Tibial nerve (tissue), 4 donors: ENCODE measurements around the gene CCDC69. TPM values are rescaled to one million over a fixed set of nuclear protein-coding genes. Genes with fewer than 3 reads are reported as not detected.

Experiments
- DNase-seq, 2 donors: peaks; one replicate each; pipeline ENCODE4 v3.0.0-alpha.2; 2019; ENCODE audit warnings: low spot score in 2 of 2
- H3K27ac ChIP-seq, 4 donors: fragments of 200-600 bp; sonication (generic) in 3 of 4; one replicate each; pipeline ENCODE4 v1.5.1; 2017 to 2019; ENCODE audit warnings: mild to moderate bottlenecking in 1 of 4
- H3K27me3 ChIP-seq, 2 donors: fragments of 200-600 bp; sonication (generic) in 1 of 2; one replicate each; pipeline versions ENCODE4 v1.5.1 to v1.6.0; 2017 to 2019
- H3K36me3 ChIP-seq, 3 donors: fragments of 200-600 bp; sonication (generic); one replicate each; pipeline ENCODE4 v1.5.1; 2018 to 2019
- H3K4me1 ChIP-seq, 4 donors: fragments of 200-600 bp; sonication (generic) in 3 of 4; one replicate each; pipeline ENCODE4 v1.5.1; 2017 to 2019
- H3K4me3 ChIP-seq, 4 donors: fragments of 200-600 bp; sonication (generic) in 3 of 4; one replicate each; pipeline ENCODE4 v1.5.1; 2017 to 2019; ENCODE audit warnings: mild to moderate bottlenecking in 1 of 4, moderate library complexity in 1 of 4
- H3K9me3 ChIP-seq, 4 donors: fragments of 200-600 bp; sonication (generic) in 3 of 4; one replicate each; pipeline ENCODE4 v1.5.1; 2017 to 2019
- CTCF ChIP-seq, 5 experiments: fragments of 200-600 bp in 3 of 5; fragments of 450-650 bp in 2 of 5; sonication (generic) in 3 of 5; IDR thresholded peaks; one replicate each; pipeline ENCODE4 v1.5.1; 2016 to 2019; ENCODE audit warnings: antibody characterized with exemption in 5 of 5, mild to moderate bottlenecking in 3 of 5, moderate library complexity in 2 of 5
- EP300 ChIP-seq, 2 donors: sonication (generic); formaldehyde crosslinking; IDR thresholded peaks; one replicate each; pipeline ENCODE4 v1.6.1; 2017; ENCODE audit warnings: antibody characterized with exemption in 2 of 2, mild to moderate bottlenecking in 1 of 2
- POLR2A ChIP-seq, 2 donors: fragments of 450-650 bp; IDR thresholded peaks; one replicate each; pipeline ENCODE4 v1.6.1; 2017; ENCODE audit warnings: antibody characterized with exemption in 2 of 2, mild to moderate bottlenecking in 2 of 2, moderate library complexity in 2 of 2
- WGBS, 2 donors: methylation state at CpG; one replicate each; pipeline ENCODE4 v1.1.5; 2018; 5-methylcytosine and 5-hydroxymethylcytosine counted together
- total RNA-seq, 4 donors: library from RNA; depleted of rRNA; stranded (reverse); fragments of >200 nt; gene quantifications; one replicate each; pipeline ENCODE4 v1.1.0, GENCODE V29; 2016

The CCDC69 gene
- total RNA-seq, 4 donors from 2014 or later: 95.6 to 201 (median 112) TPM

- Histone ChIP-seq H3K27ac (no peak overlapping the region), H3K36me3 (peaks cover 0 to 15% (median 0%) of the 10 kb centered on the region in 3 donors), H3K4me3 (no peak overlapping the region), H3K27me3 (no peaks in the 10 kb centered on the region), H3K4me1 (peaks cover 0 to 13% (median 5%) of the 10 kb centered on the region in 4 donors), H3K9me3 (peaks cover 0 to 25% (median 3%) of the 10 kb centered on the region in 4 donors)
- TF ChIP-seq CTCF (IDR thresholded peaks at IDR 0.05) (no peak), EP300 (IDR thresholded peaks at IDR 0.05) (no peak), POLR2A (IDR thresholded peaks at IDR 0.05) (no peak)
- DNase-seq: no peak
These were observed 31.3 kb downstream of the CCDC69 start for GRCh38 chr5:151192626-151193025.

- H3K27me3 ChIP-seq: no peaks in the 10 kb centered on the region
- H3K36me3 ChIP-seq: peaks cover 0 to 22% (median 0%) of the 10 kb centered on the region in 3 donors
- 93 to 100% methylated on average over 1 of the region's 1 CpG for WGBS, 2 donors
- H3K27ac ChIP-seq: no peak overlapping the region
- DNase-seq: no peak
- no peak overlapping the region for H3K4me3 ChIP-seq
- peaks cover 0 to 12% (median 5%) of the 10 kb centered on the region in 4 donors for H3K4me1 ChIP-seq
- peaks cover 0 to 25% (median 3%) of the 10 kb centered on the region in 4 donors for H3K9me3 ChIP-seq
- TF ChIP-seq POLR2A (IDR thresholded peaks at IDR 0.05): no peak
- no peak for TF ChIP-seq EP300 (IDR thresholded peaks at IDR 0.05)
- no peak for TF ChIP-seq CTCF (IDR thresholded peaks at IDR 0.05)
These were observed 32.2 kb downstream of the CCDC69 start for GRCh38 chr5:151191661-151192060.

- no peak for TF ChIP-seq POLR2A (IDR thresholded peaks at IDR 0.05)
- TF ChIP-seq EP300 (IDR thresholded peaks at IDR 0.05): no peak
- no peak for TF ChIP-seq CTCF (IDR thresholded peaks at IDR 0.05)
- no peaks in the 10 kb centered on the region for H3K4me1 ChIP-seq
- H3K9me3 ChIP-seq: peaks cover 0 to 25% (median 3%) of the 10 kb centered on the region in 4 donors
- 90 to 91% methylated on average over 2 of the region's 2 CpGs for WGBS, 2 donors
- no peaks in the 10 kb centered on the region for H3K27me3 ChIP-seq
- no peak overlapping the region for H3K4me3 ChIP-seq
- H3K36me3 ChIP-seq: peaks cover 0 to 29% (median 0%) of the 10 kb centered on the region in 3 donors
- no peak for DNase-seq
- no peak overlapping the region for H3K27ac ChIP-seq
These were observed 34.7 kb downstream of the CCDC69 start for GRCh38 chr5:151189151-151189550.

GRCh38 chr5:151186538-151186937 lies 37.4 kb downstream of the CCDC69 start:
- Histone ChIP-seq H3K9me3 (peaks cover 0 to 20% (median 0%) of the 10 kb centered on the region in 4 donors), H3K4me1 (no peaks in the 10 kb centered on the region), H3K36me3 (peaks cover 0 to 35% (median 0%) of the 10 kb centered on the region in 3 donors), H3K27me3 (no peaks in the 10 kb centered on the region), H3K4me3 (no peak overlapping the region), H3K27ac (no peak overlapping the region)
- 77 to 78% methylated on average over 4 of the region's 4 CpGs for WGBS, 2 donors
- TF ChIP-seq POLR2A (IDR thresholded peaks at IDR 0.05) (no peak), EP300 (IDR thresholded peaks at IDR 0.05) (no peak), CTCF (IDR thresholded peaks at IDR 0.05) (no peak)
- DNase-seq: no peak

- Histone ChIP-seq H3K27ac (no peak overlapping the region), H3K27me3 (no peaks in the 10 kb centered on the region), H3K36me3 (peaks cover 0 to 35% (median 0%) of the 10 kb centered on the region in 3 donors), H3K9me3 (peaks cover 0 to 20% (median 0%) of the 10 kb centered on the region in 4 donors), H3K4me1 (no peaks in the 10 kb centered on the region), H3K4me3 (no peak overlapping the region)
- TF ChIP-seq CTCF (IDR thresholded peaks at IDR 0.05): no peak
- TF ChIP-seq POLR2A (IDR thresholded peaks at IDR 0.05): no peak
- no peak for TF ChIP-seq EP300 (IDR thresholded peaks at IDR 0.05)
- WGBS, 2 donors: 55 to 58% methylated on average over 5 of the region's 5 CpGs
- no peak for DNase-seq
These were observed 37.8 kb downstream of the CCDC69 start for GRCh38 chr5:151186052-151186451.
